VCaP (cell line): ENCODE results near the gene PREP.

Source experiments
- H3K27ac ChIP-seq: fragments of 450-650 bp; 2 replicates; pipeline ENCODE4 v1.5.1; 2017
- CTCF ChIP-seq: fragments of 450-650 bp; conservative IDR thresholded peaks from 2 replicates; pipeline ENCODE4 v1.5.1; 2017; ENCODE audit warnings: mild to moderate bottlenecking, moderate library complexity

Gene PREP

GRCh38 chr6:105318660-105319059, 84.2 kb downstream of the PREP start:
- no peak for TF ChIP-seq CTCF
- H3K27ac ChIP-seq = peak overlapping the region; percentile 75; the same call in 1 of the 2 replicates

GRCh38 chr6:105317607-105318533, 85.0 kb downstream of the PREP start:
- H3K27ac ChIP-seq = no peak overlapping the region
- TF ChIP-seq CTCF = peak; percentile 78

GRCh38 chr6:105313211-105313610, 89.7 kb downstream of the PREP start:
- no peak for TF ChIP-seq CTCF

GRCh38 chr6:105310947-105311346, 91.9 kb downstream of the PREP start:
- no peak for TF ChIP-seq CTCF

More at GRCh38 chr6:105313211-105313610, 89.7 kb downstream of the PREP start:
- no peak overlapping the region for H3K27ac ChIP-seq

GRCh38 chr6:105310371-105310770, 92.5 kb downstream of the PREP start:
- no peak overlapping the region for H3K27ac ChIP-seq
- TF ChIP-seq CTCF = no peak

More at GRCh38 chr6:105310947-105311346, 91.9 kb downstream of the PREP start:
- H3K27ac ChIP-seq = no peak overlapping the region

GRCh38 chr6:105308840-105309239, 94.0 kb downstream of the PREP start:
- no peak for TF ChIP-seq CTCF
- no peak overlapping the region for H3K27ac ChIP-seq

- no peak for TF ChIP-seq CTCF
- no peak overlapping the region for H3K27ac ChIP-seq
Measured at GRCh38 chr6:105305521-105305920, 97.4 kb downstream of the PREP start.
